Upper lobe of right lung (tissue), 1 donor: ENCODE measurements around the gene MFSD8. TPM values are rescaled to one million over a fixed set of nuclear protein-coding genes. Genes with fewer than 3 reads are reported as not detected.
"Not testable (repeated sequence)": the region's sequence is repeated elsewhere in the genome, so short reads cannot be mapped to it uniquely, and the experiment has no call there.

Source experiments
- ATAC-seq: fragments of 200-7000 bp; cut with Tn5 transposase; one replicate; pipeline ENCODE4 v1.9.1; 2020; ENCODE audit warnings: mild to moderate bottlenecking, moderate library complexity
- DNase-seq: peaks from one replicate; pipeline ENCODE4 v3.0.0-alpha.2; 2020
- H3K27ac ChIP-seq: fragments of 200-600 bp; one replicate; pipeline ENCODE4 v1.8.0; 2022
- H3K27me3 ChIP-seq: fragments of 200-600 bp; one replicate; pipeline ENCODE4 v1.8.0; 2022; ENCODE audit warnings: mild to moderate bottlenecking
- H3K36me3 ChIP-seq: fragments of 200-600 bp; one replicate; pipeline ENCODE4 v1.8.0; 2022
- H3K4me1 ChIP-seq: fragments of 200-600 bp; one replicate; pipeline ENCODE4 v1.8.0; 2022
- H3K4me3 ChIP-seq: fragments of 200-600 bp; one replicate; pipeline ENCODE4 v1.8.0; 2022; ENCODE audit warnings: mild to moderate bottlenecking
- H3K9me3 ChIP-seq: fragments of 200-600 bp; one replicate; pipeline ENCODE4 v1.8.0; 2022
- CTCF ChIP-seq: fragments of 200-600 bp; IDR thresholded peaks from one replicate; pipeline ENCODE4 v1.8.0; 2022; ENCODE audit warnings: antibody characterized with exemption
- intact Hi-C: fragments of 100-400 bp; cut with DNase I; formaldehyde crosslinking; loops from one replicate; pipeline ENCODE4 v1.11.0; 2022
- long read RNA-seq: library from polyadenylated mRNA; unstranded; transcript quantifications from one replicate; pipeline ENCODE4 v2.0.0, GENCODE V29; 2021
- total RNA-seq: library from RNA; stranded (reverse); fragmentation: NEBNext Ultra II Directional; extraction: Animal tissue kit (Norgen Biotek cat#: 25700); gene quantifications from one replicate; pipeline ENCODE4 v1.2.1, GENCODE V29; 2021
- donor health status: DM: no; HTN: yes; CAD: no; lungs with severe emphysema.

MFSD8 gene, protein sequence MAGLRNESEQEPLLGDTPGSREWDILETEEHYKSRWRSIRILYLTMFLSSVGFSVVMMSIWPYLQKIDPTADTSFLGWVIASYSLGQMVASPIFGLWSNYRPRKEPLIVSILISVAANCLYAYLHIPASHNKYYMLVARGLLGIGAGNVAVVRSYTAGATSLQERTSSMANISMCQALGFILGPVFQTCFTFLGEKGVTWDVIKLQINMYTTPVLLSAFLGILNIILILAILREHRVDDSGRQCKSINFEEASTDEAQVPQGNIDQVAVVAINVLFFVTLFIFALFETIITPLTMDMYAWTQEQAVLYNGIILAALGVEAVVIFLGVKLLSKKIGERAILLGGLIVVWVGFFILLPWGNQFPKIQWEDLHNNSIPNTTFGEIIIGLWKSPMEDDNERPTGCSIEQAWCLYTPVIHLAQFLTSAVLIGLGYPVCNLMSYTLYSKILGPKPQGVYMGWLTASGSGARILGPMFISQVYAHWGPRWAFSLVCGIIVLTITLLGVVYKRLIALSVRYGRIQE
- total RNA-seq: 27.8 TPM
- long read RNA-seq, full-length matches to known transcripts: 15 of 28 reads
- long read RNA-seq, partial matches to known transcripts: 6 of 28 reads
- long read RNA-seq, other reads (novel, unspliced or antisense): 7 of 28 reads

GRCh38 chr4:127965062-127965802 is at the start of gene MFSD8, which contains the start of gene ABHD18:
TSS of gene MFSD8 (minus strand) at chr4:127965173. CDS start at chr4:127965133, 40 bp downstream.
TSS of gene ABHD18 (plus strand) at chr4:127965406. CDS start at chr4:127982956, 17,550 bp downstream.
- Histone ChIP-seq H3K4me1 (peaks cover 4% of the 10 kb centered on the region), H3K4me3 (peak within 1 kb of the TSS; percentile 97), H3K27me3 (no peaks in the 10 kb centered on the region), H3K36me3 (no peaks in the 10 kb centered on the region), H3K27ac (peak within 1 kb of the TSS; percentile 95), H3K9me3 (no peaks in the 10 kb centered on the region)
- DNase-seq (peak; percentile 100), ATAC-seq (peak; percentile 99)
- TF ChIP-seq CTCF: peak; percentile 40
- intact Hi-C loops: no loop called here

DNA sequence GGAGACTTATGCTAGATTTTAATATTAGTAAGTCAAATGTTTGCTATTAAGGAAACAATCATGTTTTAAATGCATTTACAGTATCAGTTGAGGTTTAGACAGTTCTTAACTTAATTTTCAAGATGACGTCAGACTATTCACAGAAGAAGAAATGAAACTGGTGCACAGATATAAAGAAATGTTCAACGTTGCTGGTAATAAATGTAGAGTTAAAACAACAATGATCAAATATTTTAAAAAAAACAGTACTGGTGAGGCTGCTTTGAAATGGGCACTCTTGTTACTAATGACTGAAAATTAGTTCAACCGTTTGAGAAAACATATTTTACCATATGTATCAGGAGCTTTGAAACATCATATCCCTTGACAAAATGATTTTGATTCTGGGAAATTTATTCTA is 44.5 kb upstream of the MFSD8 start:
- Histone ChIP-seq H3K4me1 (no peaks in the 10 kb centered on the region), H3K4me3 (no peak overlapping the region), H3K27ac (no peak overlapping the region), H3K36me3 (peaks cover 24% of the 10 kb centered on the region), H3K9me3 (no peaks in the 10 kb centered on the region), H3K27me3 (no peaks in the 10 kb centered on the region)
- no peak for TF ChIP-seq CTCF
- DNase-seq (no peak), ATAC-seq (no peak)
- intact Hi-C loops: no loop called here

DNA sequence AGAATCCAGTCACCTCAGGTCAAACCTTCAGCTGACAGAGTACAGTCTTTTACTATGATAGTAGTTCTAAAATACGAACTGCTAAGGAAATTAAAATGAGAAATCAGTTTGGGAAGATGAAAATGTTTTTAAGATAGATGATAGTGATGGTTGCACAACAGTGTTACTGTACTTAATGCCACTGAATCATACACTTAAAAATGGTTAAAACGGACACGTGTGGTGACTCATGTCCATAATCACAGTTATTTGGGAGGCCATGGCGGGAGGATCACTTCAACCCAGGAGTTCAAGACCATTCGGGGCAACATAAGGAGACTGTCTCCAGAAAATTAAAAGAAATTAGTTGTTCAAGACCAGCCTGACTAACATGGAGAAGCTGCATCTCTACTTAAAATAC is 41.6 kb upstream of the MFSD8 start:
- H3K9me3 ChIP-seq: no peaks in the 10 kb centered on the region
- no peak overlapping the region for H3K27ac ChIP-seq
- H3K36me3 ChIP-seq: peaks cover 19% of the 10 kb centered on the region
- DNase-seq: no peak
- H3K4me3 ChIP-seq: no peak overlapping the region
- no peak for TF ChIP-seq CTCF
- no peak for ATAC-seq
- no peaks in the 10 kb centered on the region for H3K27me3 ChIP-seq
- no peaks in the 10 kb centered on the region for H3K4me1 ChIP-seq
- intact Hi-C loops: no loop called here

DNA sequence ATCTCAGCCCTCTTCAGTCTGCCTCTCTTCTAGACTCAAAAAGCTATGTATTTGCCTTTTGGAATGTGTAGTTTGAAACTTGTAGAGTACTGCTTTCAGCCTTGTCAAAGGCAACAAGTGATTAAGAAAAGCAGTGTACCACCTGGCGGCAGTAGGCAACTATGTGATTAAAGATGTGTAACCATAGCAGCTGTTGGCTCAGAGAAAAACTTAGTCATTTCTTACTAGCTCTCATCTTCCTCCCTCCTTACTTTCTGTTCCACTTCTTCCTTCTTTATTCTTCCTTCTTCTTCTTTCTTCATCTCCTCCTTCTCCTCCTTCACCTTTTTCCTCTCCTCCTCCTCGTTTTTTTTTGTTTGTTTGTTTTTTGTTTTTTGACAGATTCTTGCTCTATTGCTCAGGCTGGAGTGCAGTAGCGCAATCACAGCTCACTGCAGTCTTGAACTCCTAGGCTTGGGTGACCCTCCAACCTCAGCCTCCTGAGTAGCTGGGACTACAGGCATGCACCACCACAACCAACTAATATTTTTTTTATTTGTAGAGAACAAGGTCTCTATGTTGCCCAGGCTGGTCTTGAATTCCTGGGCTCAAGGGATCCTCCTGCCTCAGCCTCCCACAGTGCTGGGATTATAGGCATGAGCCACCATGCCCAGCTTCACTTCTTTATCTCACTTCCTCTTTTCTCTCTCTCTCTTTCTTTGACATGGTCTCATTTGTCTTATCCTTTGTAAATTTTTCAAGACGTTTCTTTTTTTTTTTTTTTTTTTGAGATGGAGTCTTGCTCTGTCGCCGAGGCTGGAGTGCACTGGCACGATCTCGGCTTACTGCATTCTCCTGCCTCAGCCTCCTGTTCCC is 32.8 kb upstream of the MFSD8 start:
- TF ChIP-seq CTCF: peak; percentile 17
- no peaks in the 10 kb centered on the region for H3K4me1 ChIP-seq

DNA sequence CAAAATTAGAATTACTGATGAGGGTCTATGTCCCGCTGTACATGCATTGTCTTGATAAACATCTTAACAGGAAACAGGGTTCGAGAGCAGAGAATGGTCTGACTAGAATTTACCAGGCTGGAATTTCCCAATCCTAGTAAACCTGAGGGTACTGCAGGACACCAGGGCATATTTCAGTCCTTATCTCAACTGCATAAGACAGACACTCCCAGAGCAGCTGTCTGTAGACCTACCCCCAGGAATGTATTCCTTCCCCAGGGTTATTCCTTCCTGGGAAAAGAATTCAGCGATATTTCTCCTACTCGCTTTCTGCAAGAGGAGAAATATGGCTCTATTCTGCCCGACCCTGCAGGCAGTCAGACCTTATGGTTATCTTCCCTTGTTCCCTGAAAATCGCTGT is 31.5 kb upstream of the MFSD8 start:
- intact Hi-C loops, H3K27ac ChIP-seq, H3K4me3 ChIP-seq, H3K36me3 ChIP-seq, DNase-seq, H3K9me3 ChIP-seq, H3K27me3 ChIP-seq, H3K4me1 ChIP-seq, ATAC-seq: not testable (repeated sequence)

More for the DNA sequence above, 32.8 kb upstream of the MFSD8 start:
- DNase-seq (no peak), ATAC-seq (peak; percentile 75)
- Histone ChIP-seq H3K36me3 (no peaks in the 10 kb centered on the region), H3K4me3 (no peak overlapping the region), H3K9me3 (no peaks in the 10 kb centered on the region), H3K27ac (no peak overlapping the region), H3K27me3 (no peaks in the 10 kb centered on the region)
- intact Hi-C loops: no loop called here
